HEK293 (cell line): ENCODE data around the gene TEX52.

Experiments
- CTCF ChIA-PET: fragments of 350-600 bp; formaldehyde crosslinking; extraction: SDS; loops from one replicate; lab custom pipeline; 2021; ENCODE audit warnings: antibody characterized with exemption; lab: Yijun Ruan, JAX
- POLR2A ChIA-PET: fragments of 300-600 bp; formaldehyde crosslinking; extraction: SDS; loops from one replicate; lab custom pipeline; 2020; ENCODE audit warnings: antibody characterized with exemption, inconsistent platforms; lab: Yijun Ruan, JAX
- H3K27ac ChIP-seq: fragments of 200-500 bp; sonication (Bioruptor generic); 2 replicates; pipeline ENCODE4 v1.5.1; 2014; ENCODE audit warnings: low read depth, low read length, control low read depth, inconsistent platforms; ENCODE audit errors: extremely low read depth
- H3K36me3 ChIP-seq, 2 experiments: fragments of 200-500 bp in 1 of 2; sonication (Bioruptor generic) in 1 of 2; 1 replicate in 1 of 2; 2 replicates in 1 of 2; pipeline ENCODE4 v1.5.1; 2014 to 2017; ENCODE audit warnings: inconsistent platforms in 2 of 2, low read length in 2 of 2; ENCODE audit not compliant: control insufficient read depth in 2 of 2, insufficient read depth in 1 of 2
- H3K4me1 ChIP-seq: fragments of 200-500 bp; sonication (Bioruptor generic); 2 replicates; pipeline ENCODE4 v1.5.1; 2014; ENCODE audit warnings: mild to moderate bottlenecking, low read length, inconsistent platforms; ENCODE audit not compliant: control insufficient read depth, insufficient read depth
- H3K4me3 ChIP-seq: 2 replicates; pipeline ENCODE4 v1.5.1; 2011; ENCODE audit warnings: low read depth, mild to moderate bottlenecking, control low read depth, low read length, moderate library complexity
- H3K9me3 ChIP-seq: fragments of 200-500 bp; sonication (Bioruptor generic); 2 replicates; pipeline ENCODE4 v1.5.1; 2014; ENCODE audit warnings: low read depth, low read length, inconsistent platforms; ENCODE audit not compliant: control insufficient read depth, insufficient read depth
- AEBP2 ChIP-seq: fragments of 450-650 bp; formaldehyde crosslinking; IDR thresholded peaks from 2 replicates; pipeline ENCODE4 v1.5.1; 2016; ENCODE audit warnings: missing biosample characterization, missing genetic modification characterization, borderline replicate concordance
- OVOL3 ChIP-seq: fragments of 450-650 bp; formaldehyde crosslinking; IDR thresholded peaks from 2 replicates; pipeline ENCODE4 v1.5.1; 2016; ENCODE audit warnings: missing biosample characterization, missing genetic modification characterization
- SP2 ChIP-seq: fragments of 450-650 bp; formaldehyde crosslinking; IDR thresholded peaks from 2 replicates; pipeline ENCODE4 v1.5.1; 2016; ENCODE audit warnings: missing biosample characterization, missing genetic modification characterization
- ZBTB17 ChIP-seq: fragments of 450-650 bp; formaldehyde crosslinking; IDR thresholded peaks from 2 replicates; pipeline ENCODE4 v1.5.1; 2016; ENCODE audit warnings: missing biosample characterization, missing genetic modification characterization
- ZBTB20 ChIP-seq: fragments of 450-650 bp; formaldehyde crosslinking; IDR thresholded peaks from 2 replicates; pipeline ENCODE4 v1.5.1; 2016; ENCODE audit warnings: missing biosample characterization, missing genetic modification characterization
- ZFP41 ChIP-seq: fragments of 450-650 bp; formaldehyde crosslinking; IDR thresholded peaks from 2 replicates; pipeline ENCODE4 v1.5.1; 2016; ENCODE audit warnings: missing biosample characterization, missing genetic modification characterization, borderline replicate concordance
- ZNF10 ChIP-seq: fragments of 450-650 bp; formaldehyde crosslinking; IDR thresholded peaks from 2 replicates; pipeline ENCODE4 v1.5.1; 2017; ENCODE audit warnings: missing biosample characterization, missing genetic modification characterization
- ZNF248 ChIP-seq: fragments of 450-650 bp; formaldehyde crosslinking; IDR thresholded peaks from 2 replicates; pipeline ENCODE4 v1.5.1; 2017; ENCODE audit warnings: missing biosample characterization, missing genetic modification characterization
- ZNF335 ChIP-seq: fragments of 450-650 bp; formaldehyde crosslinking; conservative IDR thresholded peaks from 2 replicates; pipeline ENCODE4 v1.5.1; 2016; ENCODE audit warnings: missing biosample characterization, missing genetic modification characterization
- ZNF350 ChIP-seq: fragments of 450-650 bp; formaldehyde crosslinking; IDR thresholded peaks from 2 replicates; pipeline ENCODE4 v1.5.0; 2017; ENCODE audit warnings: missing biosample characterization, mild to moderate bottlenecking, missing genetic modification characterization
- ZNF391 ChIP-seq: fragments of 450-650 bp; formaldehyde crosslinking; IDR thresholded peaks from 2 replicates; pipeline ENCODE4 v1.5.1; 2016; ENCODE audit warnings: low read depth, missing biosample characterization, missing genetic modification characterization, borderline replicate concordance
- ZNF404 ChIP-seq: fragments of 450-650 bp; formaldehyde crosslinking; IDR thresholded peaks from 2 replicates; pipeline ENCODE4 v1.5.1; 2017; ENCODE audit warnings: missing biosample characterization, missing genetic modification characterization
- ZNF426 ChIP-seq: fragments of 450-650 bp; formaldehyde crosslinking; IDR thresholded peaks from 2 replicates; pipeline ENCODE4 v1.5.1; 2017; ENCODE audit warnings: missing biosample characterization, missing genetic modification characterization, mild to moderate bottlenecking, inconsistent platforms, moderate library complexity
- ZNF501 ChIP-seq: fragments of 450-650 bp; formaldehyde crosslinking; IDR thresholded peaks from 2 replicates; pipeline ENCODE4 v1.5.1; 2016; ENCODE audit warnings: missing biosample characterization, missing genetic modification characterization
- ZNF529 ChIP-seq: fragments of 450-650 bp; formaldehyde crosslinking; IDR thresholded peaks from 2 replicates; pipeline ENCODE4 v1.5.1; 2017; ENCODE audit warnings: missing genetic modification characterization, missing biosample characterization; ENCODE audit not compliant: insufficient replicate concordance
- ZNF549 ChIP-seq: fragments of 450-650 bp; IDR thresholded peaks from 2 replicates; pipeline ENCODE4 v1.5.1; 2018; ENCODE audit warnings: missing biosample characterization, missing genetic modification characterization, mild to moderate bottlenecking, inconsistent platforms, moderate library complexity
- ZNF654 ChIP-seq: fragments of 450-650 bp; formaldehyde crosslinking; IDR thresholded peaks from 2 replicates; pipeline ENCODE4 v1.5.1; 2016; ENCODE audit warnings: low read depth, missing biosample characterization, missing genetic modification characterization
- ZNF658 ChIP-seq: fragments of 450-650 bp; formaldehyde crosslinking; IDR thresholded peaks from 2 replicates; pipeline ENCODE4; 2016; ENCODE audit warnings: missing biosample characterization, missing genetic modification characterization
- ZNF791 ChIP-seq: fragments of 450-650 bp; formaldehyde crosslinking; IDR thresholded peaks from 2 replicates; pipeline ENCODE4 v1.5.1; 2016; ENCODE audit warnings: missing biosample characterization, missing genetic modification characterization
- ZNF837 ChIP-seq: fragments of 450-650 bp; formaldehyde crosslinking; IDR thresholded peaks from 2 replicates; pipeline ENCODE4 v1.5.1; 2016; ENCODE audit warnings: missing biosample characterization, missing genetic modification characterization
- ZSCAN30 ChIP-seq: fragments of 450-650 bp; IDR thresholded peaks from 2 replicates; pipeline ENCODE4 v1.5.1; 2018; ENCODE audit warnings: missing biosample characterization, mild to moderate bottlenecking, missing genetic modification characterization, moderate library complexity
- TF ChIP-seq, protein P1 (sequence below): fragments of 450-650 bp; formaldehyde crosslinking; IDR thresholded peaks from 2 replicates; pipeline ENCODE4 v1.5.1; 2016; ENCODE audit warnings: missing biosample characterization, missing genetic modification characterization
- TF ChIP-seq, protein P2 (sequence below): fragments of 450-650 bp; formaldehyde crosslinking; IDR thresholded peaks from 2 replicates; pipeline ENCODE4 v1.5.1; 2016; ENCODE audit warnings: missing biosample characterization, missing genetic modification characterization, borderline replicate concordance
- TF ChIP-seq, protein P3 (sequence below): fragments of 450-650 bp; formaldehyde crosslinking; IDR thresholded peaks from 2 replicates; pipeline ENCODE4 v1.5.1; 2016; ENCODE audit warnings: missing biosample characterization, missing genetic modification characterization
- TF ChIP-seq, protein P4 (sequence below): fragments of 450-650 bp; formaldehyde crosslinking; IDR thresholded peaks from 2 replicates; pipeline ENCODE4 v1.5.1; 2017; ENCODE audit warnings: missing biosample characterization, missing genetic modification characterization

The TEX52 gene

DNA sequence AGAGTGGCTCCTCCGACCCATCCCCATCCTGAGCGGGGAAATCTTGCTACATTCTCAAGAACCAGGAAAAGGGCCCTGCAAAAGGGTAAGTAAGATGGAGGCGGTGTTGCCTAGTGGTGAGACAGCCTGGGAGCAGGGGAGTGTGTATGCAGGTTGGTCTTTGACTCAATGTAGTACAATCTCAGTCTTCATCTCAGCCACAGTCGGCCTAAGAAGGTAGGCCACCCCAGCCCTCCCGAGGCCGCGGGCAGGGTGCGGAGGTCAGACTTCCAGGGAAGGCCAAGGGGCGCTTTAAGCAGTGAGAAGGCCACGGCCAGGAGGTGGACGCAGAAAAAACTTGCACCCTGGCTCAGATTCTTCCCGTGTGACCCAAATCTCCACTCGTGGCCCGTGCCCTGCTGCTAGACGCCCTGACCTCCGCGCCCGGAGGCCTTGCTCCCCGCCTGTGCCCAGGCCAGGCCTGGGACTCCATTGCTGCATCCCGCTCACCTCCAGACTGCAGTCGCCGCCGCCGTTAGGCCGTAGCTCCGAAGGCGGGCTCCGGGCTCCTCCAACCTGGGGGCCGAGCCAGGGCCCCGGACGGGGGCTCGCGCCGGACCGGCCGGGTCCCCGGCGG lies 19.7 kb upstream of the TEX52 start:
- Histone ChIP-seq H3K9me3 (no peaks in the 10 kb centered on the region), H3K4me1 (peaks cover 13% of the 10 kb centered on the region), H3K36me3 (peaks cover 45 to 55% of the 10 kb centered on the region in 2 experiments), H3K27ac (peak overlapping the region; percentile 94), H3K4me3 (peak overlapping the region; percentile 95)
- ChIA-PET POLR2A (interaction anchor here (0.6 to 2.5 kb wide), 11 partner anchors 9 to 158 kb away, joined by 3 to 27 read pairs (median 3); partner anchors contain the start of genes FKBP4, TEX52 and TULP3), CTCF (interaction anchor here (0.6 to 1.2 kb wide), 2 partner anchors 9 to 48 kb away, joined by 3 to 4 read pairs; no protein-coding TSS in a partner anchor)
- TF ChIP-seq ZNF529 = no peak
- TF ChIP-seq ZNF391 (tag by site-specific recombination) = no peak
- no peak for TF ChIP-seq ZNF654 (tag by site-specific recombination)
- TF ChIP-seq ZBTB20 = 0 out of 2 replicates have a peak, but pooled peaks have one; percentile 14
- TF ChIP-seq ZNF350 (tag by site-specific recombination) = no peak
- 0 out of 2 replicates have a peak, but pooled peaks have one; percentile 12 for TF ChIP-seq ZNF10 (tag by site-specific recombination)
- TF ChIP-seq ZNF549 (tag by site-specific recombination) = no peak
- TF ChIP-seq AEBP2 = no peak
- TF ChIP-seq, protein P1, sequence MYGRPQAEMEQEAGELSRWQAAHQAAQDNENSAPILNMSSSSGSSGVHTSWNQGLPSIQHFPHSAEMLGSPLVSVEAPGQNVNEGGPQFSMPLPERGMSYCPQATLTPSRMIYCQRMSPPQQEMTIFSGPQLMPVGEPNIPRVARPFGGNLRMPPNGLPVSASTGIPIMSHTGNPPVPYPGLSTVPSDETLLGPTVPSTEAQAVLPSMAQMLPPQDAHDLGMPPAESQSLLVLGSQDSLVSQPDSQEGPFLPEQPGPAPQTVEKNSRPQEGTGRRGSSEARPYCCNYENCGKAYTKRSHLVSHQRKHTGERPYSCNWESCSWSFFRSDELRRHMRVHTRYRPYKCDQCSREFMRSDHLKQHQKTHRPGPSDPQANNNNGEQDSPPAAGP (tag by site-specific recombination) = no peak
- TF ChIP-seq ZNF335 (tag by site-specific recombination) = peak; percentile 45
- TF ChIP-seq, protein P2, sequence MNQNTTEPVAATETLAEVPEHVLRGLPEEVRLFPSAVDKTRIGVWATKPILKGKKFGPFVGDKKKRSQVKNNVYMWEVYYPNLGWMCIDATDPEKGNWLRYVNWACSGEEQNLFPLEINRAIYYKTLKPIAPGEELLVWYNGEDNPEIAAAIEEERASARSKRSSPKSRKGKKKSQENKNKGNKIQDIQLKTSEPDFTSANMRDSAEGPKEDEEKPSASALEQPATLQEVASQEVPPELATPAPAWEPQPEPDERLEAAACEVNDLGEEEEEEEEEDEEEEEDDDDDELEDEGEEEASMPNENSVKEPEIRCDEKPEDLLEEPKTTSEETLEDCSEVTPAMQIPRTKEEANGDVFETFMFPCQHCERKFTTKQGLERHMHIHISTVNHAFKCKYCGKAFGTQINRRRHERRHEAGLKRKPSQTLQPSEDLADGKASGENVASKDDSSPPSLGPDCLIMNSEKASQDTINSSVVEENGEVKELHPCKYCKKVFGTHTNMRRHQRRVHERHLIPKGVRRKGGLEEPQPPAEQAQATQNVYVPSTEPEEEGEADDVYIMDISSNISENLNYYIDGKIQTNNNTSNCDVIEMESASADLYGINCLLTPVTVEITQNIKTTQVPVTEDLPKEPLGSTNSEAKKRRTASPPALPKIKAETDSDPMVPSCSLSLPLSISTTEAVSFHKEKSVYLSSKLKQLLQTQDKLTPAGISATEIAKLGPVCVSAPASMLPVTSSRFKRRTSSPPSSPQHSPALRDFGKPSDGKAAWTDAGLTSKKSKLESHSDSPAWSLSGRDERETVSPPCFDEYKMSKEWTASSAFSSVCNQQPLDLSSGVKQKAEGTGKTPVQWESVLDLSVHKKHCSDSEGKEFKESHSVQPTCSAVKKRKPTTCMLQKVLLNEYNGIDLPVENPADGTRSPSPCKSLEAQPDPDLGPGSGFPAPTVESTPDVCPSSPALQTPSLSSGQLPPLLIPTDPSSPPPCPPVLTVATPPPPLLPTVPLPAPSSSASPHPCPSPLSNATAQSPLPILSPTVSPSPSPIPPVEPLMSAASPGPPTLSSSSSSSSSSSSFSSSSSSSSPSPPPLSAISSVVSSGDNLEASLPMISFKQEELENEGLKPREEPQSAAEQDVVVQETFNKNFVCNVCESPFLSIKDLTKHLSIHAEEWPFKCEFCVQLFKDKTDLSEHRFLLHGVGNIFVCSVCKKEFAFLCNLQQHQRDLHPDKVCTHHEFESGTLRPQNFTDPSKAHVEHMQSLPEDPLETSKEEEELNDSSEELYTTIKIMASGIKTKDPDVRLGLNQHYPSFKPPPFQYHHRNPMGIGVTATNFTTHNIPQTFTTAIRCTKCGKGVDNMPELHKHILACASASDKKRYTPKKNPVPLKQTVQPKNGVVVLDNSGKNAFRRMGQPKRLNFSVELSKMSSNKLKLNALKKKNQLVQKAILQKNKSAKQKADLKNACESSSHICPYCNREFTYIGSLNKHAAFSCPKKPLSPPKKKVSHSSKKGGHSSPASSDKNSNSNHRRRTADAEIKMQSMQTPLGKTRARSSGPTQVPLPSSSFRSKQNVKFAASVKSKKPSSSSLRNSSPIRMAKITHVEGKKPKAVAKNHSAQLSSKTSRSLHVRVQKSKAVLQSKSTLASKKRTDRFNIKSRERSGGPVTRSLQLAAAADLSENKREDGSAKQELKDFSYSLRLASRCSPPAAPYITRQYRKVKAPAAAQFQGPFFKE (tag by site-specific recombination) = no peak
- TF ChIP-seq ZNF501 (tag by site-specific recombination) = peak; percentile 18; the same call in 1 of the 2 replicates
- TF ChIP-seq ZNF426 (tag by site-specific recombination) = no peak
- no peak for TF ChIP-seq ZNF791 (tag by site-specific recombination)
- TF ChIP-seq, protein P3, sequence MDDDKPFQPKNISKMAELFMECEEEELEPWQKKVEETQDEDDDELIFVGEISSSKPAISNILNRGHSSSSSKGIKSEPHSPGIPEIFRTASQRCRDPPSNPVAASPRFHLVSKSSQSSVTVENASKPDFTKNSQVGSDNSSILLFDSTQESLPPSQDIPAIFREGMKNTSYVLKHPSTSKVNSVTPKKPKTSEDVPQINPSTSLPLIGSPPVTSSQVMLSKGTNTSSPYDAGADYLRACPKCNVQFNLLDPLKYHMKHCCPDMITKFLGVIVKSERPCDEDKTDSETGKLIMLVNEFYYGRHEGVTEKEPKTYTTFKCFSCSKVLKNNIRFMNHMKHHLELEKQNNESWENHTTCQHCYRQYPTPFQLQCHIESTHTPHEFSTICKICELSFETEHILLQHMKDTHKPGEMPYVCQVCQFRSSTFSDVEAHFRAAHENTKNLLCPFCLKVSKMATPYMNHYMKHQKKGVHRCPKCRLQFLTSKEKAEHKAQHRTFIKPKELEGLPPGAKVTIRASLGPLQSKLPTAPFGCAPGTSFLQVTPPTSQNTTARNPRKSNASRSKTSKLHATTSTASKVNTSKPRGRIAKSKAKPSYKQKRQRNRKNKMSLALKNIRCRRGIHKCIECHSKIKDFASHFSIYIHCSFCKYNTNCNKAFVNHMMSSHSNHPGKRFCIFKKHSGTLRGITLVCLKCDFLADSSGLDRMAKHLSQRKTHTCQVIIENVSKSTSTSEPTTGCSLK (tag by site-specific recombination) = no peak
- no peak for TF ChIP-seq ZNF658
- no peak for TF ChIP-seq ZBTB17 (tag by site-specific recombination)
- TF ChIP-seq, protein P4, sequence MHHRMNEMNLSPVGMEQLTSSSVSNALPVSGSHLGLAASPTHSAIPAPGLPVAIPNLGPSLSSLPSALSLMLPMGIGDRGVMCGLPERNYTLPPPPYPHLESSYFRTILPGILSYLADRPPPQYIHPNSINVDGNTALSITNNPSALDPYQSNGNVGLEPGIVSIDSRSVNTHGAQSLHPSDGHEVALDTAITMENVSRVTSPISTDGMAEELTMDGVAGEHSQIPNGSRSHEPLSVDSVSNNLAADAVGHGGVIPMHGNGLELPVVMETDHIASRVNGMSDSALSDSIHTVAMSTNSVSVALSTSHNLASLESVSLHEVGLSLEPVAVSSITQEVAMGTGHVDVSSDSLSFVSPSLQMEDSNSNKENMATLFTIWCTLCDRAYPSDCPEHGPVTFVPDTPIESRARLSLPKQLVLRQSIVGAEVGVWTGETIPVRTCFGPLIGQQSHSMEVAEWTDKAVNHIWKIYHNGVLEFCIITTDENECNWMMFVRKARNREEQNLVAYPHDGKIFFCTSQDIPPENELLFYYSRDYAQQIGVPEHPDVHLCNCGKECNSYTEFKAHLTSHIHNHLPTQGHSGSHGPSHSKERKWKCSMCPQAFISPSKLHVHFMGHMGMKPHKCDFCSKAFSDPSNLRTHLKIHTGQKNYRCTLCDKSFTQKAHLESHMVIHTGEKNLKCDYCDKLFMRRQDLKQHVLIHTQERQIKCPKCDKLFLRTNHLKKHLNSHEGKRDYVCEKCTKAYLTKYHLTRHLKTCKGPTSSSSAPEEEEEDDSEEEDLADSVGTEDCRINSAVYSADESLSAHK (tag by site-specific recombination) = no peak
- peak; percentile 52; the same call in 1 of the 2 replicates for TF ChIP-seq ZSCAN30 (tag by site-specific recombination)
- no peak for TF ChIP-seq ZNF248 (tag by site-specific recombination)
- TF ChIP-seq ZNF837 (tag by site-specific recombination) = no peak
- TF ChIP-seq SP2 (tag by site-specific recombination) = no peak
- no peak; the same call in 1 of the 2 replicates for TF ChIP-seq OVOL3 (tag by site-specific recombination)
- no peak for TF ChIP-seq ZFP41 (tag by site-specific recombination)
- TF ChIP-seq ZNF404 = no peak
